ENCODE measurements around the gene TULP4. TPM values are rescaled to one million over a fixed set of nuclear protein-coding genes. Genes with fewer than 3 reads are reported as not detected.

The TULP4 gene
- total and polyA plus RNA-seq, 8 donors: 1.7 to 237 (median 54.3) TPM

- Histone ChIP-seq H3K36me3 (peaks cover 6 to 79% (median 70%) of the 10 kb centered on the region in 4 donors), H3K4me3 (no peak overlapping the region), H3K4me1 (no peaks in the 10 kb centered on the region), H3K27me3 (no peaks in the 10 kb centered on the region), H3K9me3 (no peaks in the 10 kb centered on the region), H3K27ac (no peak overlapping the region)
- no peak for DNase-seq
- WGBS, 5 donors: 92 to 96% (median 94%) methylated on average over 6 to 7 of the region's 7 CpGs
- intact Hi-C loops (cut with DNase I; ENCODE audit: low total_unique reads): no loop called here
- TF ChIP-seq POLR2A (IDR thresholded peaks at IDR 0.05) (no peak), EP300 (IDR thresholded peaks at IDR 0.05) (no peak)
Measured at GRCh38 chr6:158503222-158503621, 191.0 kb downstream of the TULP4 start.

GRCh38 chr6:158503846-158504245, 191.6 kb downstream of the TULP4 start:
- H3K36me3 ChIP-seq: peaks cover 5 to 72% (median 64%) of the 10 kb centered on the region in 4 donors
- DNase-seq: no peak
- H3K27ac ChIP-seq: no peak overlapping the region
- WGBS, 5 donors: 94 to 97% (median 96%) methylated on average over 25 of the region's 25 CpGs
- H3K27me3 ChIP-seq: no peaks in the 10 kb centered on the region
- no peaks in the 10 kb centered on the region for H3K9me3 ChIP-seq
- no peaks in the 10 kb centered on the region for H3K4me1 ChIP-seq
- intact Hi-C loops (cut with DNase I; ENCODE audit: low total_unique reads): no loop called here
- TF ChIP-seq EP300 (IDR thresholded peaks at IDR 0.05) (no peak), CTCF (IDR thresholded peaks at IDR 0.05) (no peak), POLR2AphosphoS5 (IDR thresholded peaks at IDR 0.05) (no peak), POLR2A (IDR thresholded peaks at IDR 0.05) (no peak)
- no peak overlapping the region for H3K4me3 ChIP-seq

- intact Hi-C loops (cut with DNase I; ENCODE audit: low total_unique reads): no loop called here
- no peak overlapping the region for H3K27ac ChIP-seq
- no peak overlapping the region for H3K4me3 ChIP-seq
- no peaks in the 10 kb centered on the region for H3K9me3 ChIP-seq
- peaks cover 0 to 59% (median 50%) of the 10 kb centered on the region in 4 donors for H3K36me3 ChIP-seq
- DNase-seq: no peak
- TF ChIP-seq POLR2AphosphoS5 (IDR thresholded peaks at IDR 0.05) (no peak), EP300 (IDR thresholded peaks at IDR 0.05) (no peak), CTCF (IDR thresholded peaks at IDR 0.05) (no peak), POLR2A (IDR thresholded peaks at IDR 0.05) (no peak)
- no peaks in the 10 kb centered on the region for H3K4me1 ChIP-seq
- WGBS, 5 donors: 87 to 95% (median 91%) methylated on average over 12 to 13 of the region's 13 CpGs
- no peaks in the 10 kb centered on the region for H3K27me3 ChIP-seq
Measured at GRCh38 chr6:158505194-158505593, 192.9 kb downstream of the TULP4 start.

- H3K9me3 ChIP-seq: no peaks in the 10 kb centered on the region
- TF ChIP-seq EP300 (IDR thresholded peaks at IDR 0.05): no peak
- TF ChIP-seq CTCF (IDR thresholded peaks at IDR 0.05): no peak
- TF ChIP-seq POLR2A (IDR thresholded peaks at IDR 0.05): no peak
- TF ChIP-seq POLR2AphosphoS5 (IDR thresholded peaks at IDR 0.05): no peak
- intact Hi-C loops (cut with DNase I; ENCODE audit: low total_unique reads): no loop called here
- DNase-seq: no peak
- H3K4me1 ChIP-seq: no peaks in the 10 kb centered on the region
- WGBS, 5 donors: 79 to 85% (median 83%) methylated on average over 10 of the region's 10 CpGs
- no peak overlapping the region for H3K27ac ChIP-seq
- no peak overlapping the region for H3K4me3 ChIP-seq
- H3K36me3 ChIP-seq: peaks cover 0 to 45% (median 40%) of the 10 kb centered on the region in 4 donors
- no peaks in the 10 kb centered on the region for H3K27me3 ChIP-seq
Measured at GRCh38 chr6:158506601-158507000, 194.3 kb downstream of the TULP4 start.

- 94 to 98% (median 96%) methylated on average over 7 of the region's 7 CpGs for WGBS, 5 donors
- DNase-seq: no peak
Measured at GRCh38 chr6:158507174-158507573, 194.9 kb downstream of the TULP4 start.

More at GRCh38 chr6:158507174-158507573, 194.9 kb downstream of the TULP4 start:
- H3K9me3 ChIP-seq: no peaks in the 10 kb centered on the region
- peaks cover 0 to 39% (median 34%) of the 10 kb centered on the region in 4 donors for H3K36me3 ChIP-seq
- H3K4me1 ChIP-seq: no peaks in the 10 kb centered on the region
- no peak for TF ChIP-seq EP300 (IDR thresholded peaks at IDR 0.05)
- no peak for TF ChIP-seq CTCF (IDR thresholded peaks at IDR 0.05)
- TF ChIP-seq POLR2A (IDR thresholded peaks at IDR 0.05): no peak
- TF ChIP-seq POLR2AphosphoS5 (IDR thresholded peaks at IDR 0.05): no peak
- no peak overlapping the region for H3K4me3 ChIP-seq
- no peaks in the 10 kb centered on the region for H3K27me3 ChIP-seq
- intact Hi-C loops (cut with DNase I; ENCODE audit: low total_unique reads): no loop called here
- no peak overlapping the region for H3K27ac ChIP-seq
